ENCODE measurements around the gene PLXND1.
"Not testable (repeated sequence)": the region's sequence is repeated elsewhere in the genome, so short reads cannot be mapped to it uniquely, and the experiment has no call there.

Gene PLXND1

DNA sequence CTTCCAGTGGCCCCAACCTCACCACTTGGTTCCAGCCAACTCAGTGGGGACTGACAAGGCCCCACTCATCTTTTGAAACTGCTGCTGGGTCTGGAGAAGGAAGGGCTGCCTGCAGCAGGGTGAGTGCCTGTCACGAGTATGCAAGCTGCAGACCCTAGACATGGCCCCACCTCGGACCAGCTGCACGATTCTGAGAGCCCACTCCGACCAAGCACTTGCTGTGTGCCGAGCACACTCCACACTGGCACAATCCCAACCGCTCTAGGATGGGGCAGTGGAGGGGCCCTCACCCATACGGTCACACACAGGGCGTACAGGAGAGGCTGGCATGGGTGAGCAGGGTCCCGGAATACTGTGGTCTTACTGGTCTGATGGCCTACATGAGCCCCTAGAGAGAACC, 8.0 kb upstream of the PLXND1 start:
- no peaks in the 10 kb centered on the region for H3K9me3 Mint-ChIP-seq
- H3K4me1 Mint-ChIP-seq (ENCODE audit: low read depth in 2 of 2), result peaks cover 9 to 23% of the 10 kb centered on the region in 2 donors
- no peak for ATAC-seq (replicated peaks)
- H3K4me3 Mint-ChIP-seq, result no peak overlapping the region
- no peak for DNase-seq
- peaks cover 9% of the 10 kb centered on the region in 2 donors for H3K27me3 Mint-ChIP-seq
- no peaks in the 10 kb centered on the region for H3K36me3 Mint-ChIP-seq (ENCODE audit: insufficient read depth)
- H3K27ac Mint-ChIP-seq, result no peak overlapping the region

DNA sequence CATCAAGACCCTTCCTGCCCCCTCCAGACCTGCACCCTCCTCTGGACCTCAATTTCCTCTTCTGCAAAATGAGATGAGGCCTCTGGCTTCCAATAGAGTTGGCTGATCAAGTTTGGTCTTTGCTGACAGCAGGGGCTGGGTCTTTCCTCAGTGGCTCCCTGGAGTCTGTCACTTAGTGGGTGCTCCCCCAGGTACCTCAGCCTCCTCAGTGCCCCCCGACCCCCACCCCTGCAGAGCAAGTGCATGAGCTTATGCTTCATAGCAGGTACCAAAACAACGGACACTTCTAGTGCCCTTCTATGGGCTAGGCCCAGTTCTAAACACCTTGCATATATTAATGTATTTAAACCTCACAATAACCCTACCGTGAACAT, 6.9 kb upstream of the PLXND1 start:
- Mint-ChIP-seq H3K27ac (no peak overlapping the region), H3K36me3 (ENCODE audit: insufficient read depth) (no peaks in the 10 kb centered on the region), H3K9me3 (no peaks in the 10 kb centered on the region), H3K4me3 (no peak overlapping the region), H3K4me1 (ENCODE audit: low read depth in 2 of 2) (peaks cover 10 to 24% of the 10 kb centered on the region in 2 donors), H3K27me3 (peaks cover under 1 to 3% of the 10 kb centered on the region in 2 donors)
- DNase-seq (no peak), ATAC-seq (replicated peaks) (no peak)

DNA sequence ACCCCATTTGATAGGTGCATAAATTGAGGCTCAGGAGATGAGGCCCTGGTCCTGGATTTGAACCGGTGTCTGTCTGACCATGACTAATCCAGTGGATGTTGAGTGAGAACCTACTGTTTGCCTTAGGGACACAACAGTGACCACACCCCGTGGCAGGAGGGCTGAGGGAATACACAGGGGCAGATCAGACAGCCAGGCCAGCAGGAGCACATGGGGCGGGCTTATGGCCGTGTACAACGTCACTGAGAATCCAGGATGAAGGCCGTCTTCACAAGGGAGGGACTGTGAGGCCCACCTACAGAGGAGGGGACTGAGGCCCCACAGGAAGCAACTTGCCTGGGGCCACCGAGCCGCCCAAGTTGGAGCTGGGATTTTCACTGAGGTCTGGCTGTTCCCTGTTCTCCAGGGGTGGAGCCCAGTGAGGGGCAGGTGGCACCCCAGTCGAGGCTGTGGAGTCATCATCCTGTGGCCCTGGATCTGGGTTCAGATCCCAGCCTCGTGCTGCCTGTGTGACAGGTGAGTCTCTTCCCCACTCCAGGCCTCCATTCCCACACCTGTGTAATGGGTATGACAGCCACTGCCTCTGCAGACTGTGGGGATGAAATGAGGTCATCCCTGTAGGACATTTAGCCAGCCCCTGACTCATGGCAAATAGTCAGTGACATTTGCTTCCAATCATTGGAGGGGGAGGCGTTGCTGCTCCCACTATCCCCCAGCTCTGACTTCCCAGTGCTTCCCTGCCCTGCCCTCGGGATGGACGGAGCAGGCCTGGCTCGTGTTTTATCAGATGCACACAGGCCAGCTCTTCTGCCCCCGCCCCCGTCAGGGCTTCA, 6.3 kb upstream of the PLXND1 start:
- Mint-ChIP-seq H3K27ac (no peak overlapping the region), H3K9me3 (no peaks in the 10 kb centered on the region), H3K27me3 (no peaks in the 10 kb centered on the region), H3K36me3 (ENCODE audit: insufficient read depth) (no peaks in the 10 kb centered on the region), H3K4me1 (ENCODE audit: low read depth in 2 of 2) (peaks cover 8 to 26% of the 10 kb centered on the region in 2 donors), H3K4me3 (no peak overlapping the region)
- DNase-seq (no peak), ATAC-seq (replicated peaks) (no peak)

DNA sequence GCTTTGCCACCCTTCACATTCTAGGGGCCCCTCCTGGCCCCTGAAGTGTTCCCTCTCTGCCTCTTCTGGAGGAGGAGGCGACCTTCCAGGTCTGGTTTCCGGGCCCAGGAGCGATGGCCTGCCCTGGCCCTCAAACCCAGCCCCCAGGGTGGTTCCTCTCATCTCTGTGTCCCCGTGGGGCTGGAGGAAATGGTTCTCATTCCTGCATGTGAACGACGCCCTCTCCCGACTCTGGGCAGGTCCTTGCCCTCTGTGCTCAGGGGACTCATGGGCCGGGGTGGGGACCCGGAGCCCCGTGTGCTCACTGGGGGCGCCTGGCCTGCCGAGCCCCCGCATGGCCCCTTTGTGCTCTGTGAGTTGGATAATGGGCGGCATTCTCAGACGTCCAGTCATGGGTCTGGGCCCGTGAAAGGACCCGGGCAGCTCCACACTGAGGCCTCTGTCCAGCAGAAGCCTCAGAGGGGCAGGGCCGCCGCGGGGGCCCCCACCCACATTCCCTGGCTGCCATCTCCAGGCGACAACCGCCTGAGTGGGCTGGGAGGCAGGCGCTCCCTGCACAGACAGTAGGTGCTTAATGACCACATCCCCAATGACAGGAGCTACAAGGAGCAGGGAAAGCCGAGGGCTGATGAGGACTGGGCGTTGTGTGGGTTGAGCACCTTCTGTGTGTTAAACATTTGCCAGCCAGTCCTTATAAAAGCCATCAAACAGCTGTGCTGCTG, 5.5 kb upstream of the PLXND1 start:
- no peak for ATAC-seq (replicated peaks)
- H3K27ac Mint-ChIP-seq, result no peak overlapping the region
- H3K4me1 Mint-ChIP-seq (ENCODE audit: low read depth in 2 of 2), result peaks cover 12 to 30% of the 10 kb centered on the region in 2 donors
- DNase-seq, result no peak
- peaks cover 6% of the 10 kb centered on the region for H3K36me3 Mint-ChIP-seq (ENCODE audit: insufficient read depth)
- H3K9me3 Mint-ChIP-seq, result no peaks in the 10 kb centered on the region
- H3K4me3 Mint-ChIP-seq, result no peak overlapping the region
- no peaks in the 10 kb centered on the region for H3K27me3 Mint-ChIP-seq

DNA sequence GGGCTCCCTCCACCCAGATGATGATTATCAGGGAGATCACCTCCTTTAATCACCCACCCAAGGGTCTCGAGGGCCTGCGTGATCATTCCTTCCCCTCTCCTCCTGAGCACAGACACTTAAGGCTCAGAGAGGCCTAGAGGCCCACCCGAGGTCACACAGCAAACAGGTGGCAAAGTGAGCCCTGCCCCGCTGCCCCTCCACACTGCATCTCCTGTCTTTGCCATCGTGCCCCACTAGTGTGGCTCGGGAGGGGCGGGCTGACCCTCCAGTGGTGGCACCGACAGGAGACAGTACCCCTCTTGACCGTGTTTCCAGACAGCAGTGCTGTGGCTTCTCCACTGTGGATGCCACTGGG, 4.9 kb upstream of the PLXND1 start:
- DNase-seq (no peak), ATAC-seq (replicated peaks) (no peak)
- no peak overlapping the region for H3K27ac Mint-ChIP-seq
- no peaks in the 10 kb centered on the region for H3K9me3 Mint-ChIP-seq
- peaks cover 14 to 32% of the 10 kb centered on the region in 2 donors for H3K4me1 Mint-ChIP-seq (ENCODE audit: low read depth in 2 of 2)
- no peak overlapping the region for H3K4me3 Mint-ChIP-seq
- H3K27me3 Mint-ChIP-seq, result no peaks in the 10 kb centered on the region
- peaks cover 9% of the 10 kb centered on the region for H3K36me3 Mint-ChIP-seq (ENCODE audit: insufficient read depth)

DNA sequence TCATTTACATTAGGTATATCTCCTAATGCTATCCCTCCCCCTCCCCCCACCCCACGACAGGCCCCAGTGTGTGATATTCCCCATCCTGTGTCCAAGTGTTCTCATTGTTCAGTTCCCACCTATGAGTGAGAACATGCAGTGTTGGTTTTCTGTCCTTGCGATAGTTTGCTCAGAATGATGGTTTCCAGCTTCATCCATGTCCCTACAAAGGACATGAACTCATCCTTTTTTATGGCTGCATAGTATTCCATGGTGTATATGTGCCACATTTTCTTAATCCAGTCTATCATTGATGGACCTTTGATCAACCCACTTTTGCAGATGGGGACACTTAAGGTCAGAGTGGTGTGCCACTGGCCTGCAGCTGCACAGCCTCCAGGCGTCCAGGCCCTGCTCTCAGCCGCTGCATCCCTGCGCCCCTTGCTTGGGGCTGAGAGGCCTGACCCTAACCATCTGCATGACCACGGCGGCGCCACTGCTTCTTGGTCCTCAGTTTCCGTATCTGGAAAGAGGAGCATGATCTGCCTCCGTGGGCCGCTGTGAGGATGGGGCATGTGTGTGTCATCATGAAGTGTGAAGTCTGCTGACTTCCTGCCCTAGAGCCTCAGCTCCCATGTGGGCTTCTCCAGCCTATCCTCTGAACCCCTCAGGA, 4.4 kb upstream of the PLXND1 start:
- not testable (repeated sequence) for ATAC-seq (replicated peaks); H3K9me3 Mint-ChIP-seq

DNA sequence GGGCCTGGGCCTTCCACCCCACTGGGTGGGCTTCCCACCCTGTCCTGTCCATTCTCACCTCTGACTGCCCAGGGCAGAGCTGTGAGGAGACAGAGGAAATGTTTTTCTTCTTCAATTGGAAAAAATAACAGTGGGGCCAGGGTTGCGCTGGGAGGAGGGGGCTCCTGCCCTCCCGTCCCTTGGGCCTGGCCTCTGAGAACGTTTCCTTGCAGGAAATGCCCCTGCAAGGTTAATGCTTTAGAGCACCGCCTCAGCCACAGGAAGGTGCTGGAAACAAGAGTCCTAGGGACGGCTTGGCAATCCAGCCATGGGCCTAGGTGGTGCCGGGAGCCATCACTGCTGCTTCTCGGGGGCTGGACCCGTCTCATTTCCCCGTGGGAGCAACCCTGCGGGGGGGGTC, 3.8 kb upstream of the PLXND1 start:
- peaks cover 9% of the 10 kb centered on the region for H3K36me3 Mint-ChIP-seq (ENCODE audit: insufficient read depth)
- no peak overlapping the region for H3K4me3 Mint-ChIP-seq
- peaks cover 18 to 33% of the 10 kb centered on the region in 2 donors for H3K4me1 Mint-ChIP-seq (ENCODE audit: low read depth in 2 of 2)
- ATAC-seq (replicated peaks), result no peak
- no peaks in the 10 kb centered on the region for H3K9me3 Mint-ChIP-seq
- no peak for DNase-seq
- H3K27me3 Mint-ChIP-seq, result no peaks in the 10 kb centered on the region
- peak overlapping the region in 1 of 2 donors; percentile 46 for H3K27ac Mint-ChIP-seq

More for the DNA sequence above, 4.4 kb upstream of the PLXND1 start:
- H3K27me3 Mint-ChIP-seq; H3K27ac Mint-ChIP-seq; H3K4me3 Mint-ChIP-seq; DNase-seq; H3K36me3 Mint-ChIP-seq (ENCODE audit: insufficient read depth): not testable (repeated sequence)
- H3K4me1 Mint-ChIP-seq (ENCODE audit: low read depth in 2 of 2), result peaks cover 14 to 30% of the 10 kb centered on the region in 2 donors

DNA sequence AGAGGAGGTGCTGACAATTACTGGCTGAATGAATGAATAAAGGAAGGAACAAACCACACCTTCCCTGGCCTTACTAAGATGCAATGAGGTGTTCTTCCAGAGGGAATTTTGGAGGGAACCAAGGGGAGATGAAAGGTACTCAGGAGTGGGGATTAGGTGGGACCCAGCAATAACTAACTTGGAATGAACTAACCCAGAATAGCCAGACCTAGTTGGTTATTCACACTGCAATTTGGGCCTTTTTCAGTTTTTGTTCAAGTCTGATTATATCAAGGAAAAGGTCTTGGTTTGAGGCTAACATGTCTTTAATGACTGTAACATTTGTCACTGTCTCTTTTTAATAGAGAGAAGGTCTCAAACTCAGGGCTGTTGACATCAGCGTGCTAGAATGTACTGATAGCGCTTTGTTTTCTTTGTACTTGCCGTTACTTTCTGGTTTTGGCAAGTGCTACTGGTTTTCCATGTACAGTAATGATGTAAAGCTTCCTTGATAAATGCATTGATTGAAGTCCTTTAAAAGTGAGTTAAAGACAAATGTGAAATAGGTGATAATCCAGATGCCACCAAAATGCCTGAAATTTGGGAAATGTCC, 3.2 kb upstream of the PLXND1 start:
- Mint-ChIP-seq H3K27ac (peak overlapping the region; percentile 33 to 46), H3K9me3 (no peaks in the 10 kb centered on the region), H3K4me1 (ENCODE audit: low read depth in 2 of 2) (peaks cover 19 to 29% of the 10 kb centered on the region in 2 donors), H3K36me3 (ENCODE audit: insufficient read depth) (peaks cover 9% of the 10 kb centered on the region), H3K4me3 (no peak overlapping the region), H3K27me3 (no peaks in the 10 kb centered on the region)
- no peak for DNase-seq
- ATAC-seq (replicated peaks), result no peak

DNA sequence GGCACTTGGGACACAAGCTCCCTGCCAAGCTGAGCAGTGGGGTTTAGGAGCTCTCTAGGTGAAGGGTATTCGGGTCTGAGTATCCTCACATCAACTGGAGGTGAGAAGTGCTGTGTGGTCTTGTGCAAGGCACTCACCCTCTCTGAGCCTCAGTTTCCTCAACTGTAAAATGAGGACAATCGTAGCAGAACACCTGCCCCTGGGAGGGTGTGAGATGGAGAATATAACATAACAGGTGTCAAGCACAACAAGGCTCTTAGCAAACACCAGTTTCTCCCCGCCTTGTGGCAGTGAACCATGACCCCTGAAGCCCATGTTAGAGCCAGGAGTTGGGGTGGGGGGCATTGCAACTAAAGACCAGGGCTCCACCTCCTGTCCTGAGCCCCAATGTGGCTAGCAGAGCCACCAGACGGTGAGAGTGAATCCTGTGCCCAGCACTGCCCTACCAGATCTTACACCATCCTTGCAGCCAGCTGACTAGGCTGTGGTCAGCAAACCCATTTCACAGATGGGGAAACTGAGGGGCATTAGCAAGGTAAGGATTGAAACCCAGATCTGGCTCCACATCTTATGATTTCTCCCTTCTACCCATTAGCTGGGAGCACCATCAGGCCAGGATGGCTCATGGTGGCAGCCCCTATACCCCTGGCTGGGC, 2.6 kb upstream of the PLXND1 start:
- H3K36me3 Mint-ChIP-seq (ENCODE audit: insufficient read depth), result peaks cover 11% of the 10 kb centered on the region
- no peak for ATAC-seq (replicated peaks)
- peaks cover 25 to 36% of the 10 kb centered on the region in 2 donors for H3K4me1 Mint-ChIP-seq (ENCODE audit: low read depth in 2 of 2)
- peak overlapping the region in 1 of 2 donors; percentile 33 for H3K27ac Mint-ChIP-seq
- H3K4me3 Mint-ChIP-seq, result peak overlapping the region; percentile 32 to 95
- DNase-seq, result no peak
- no peaks in the 10 kb centered on the region for H3K27me3 Mint-ChIP-seq
- no peaks in the 10 kb centered on the region for H3K9me3 Mint-ChIP-seq

DNA sequence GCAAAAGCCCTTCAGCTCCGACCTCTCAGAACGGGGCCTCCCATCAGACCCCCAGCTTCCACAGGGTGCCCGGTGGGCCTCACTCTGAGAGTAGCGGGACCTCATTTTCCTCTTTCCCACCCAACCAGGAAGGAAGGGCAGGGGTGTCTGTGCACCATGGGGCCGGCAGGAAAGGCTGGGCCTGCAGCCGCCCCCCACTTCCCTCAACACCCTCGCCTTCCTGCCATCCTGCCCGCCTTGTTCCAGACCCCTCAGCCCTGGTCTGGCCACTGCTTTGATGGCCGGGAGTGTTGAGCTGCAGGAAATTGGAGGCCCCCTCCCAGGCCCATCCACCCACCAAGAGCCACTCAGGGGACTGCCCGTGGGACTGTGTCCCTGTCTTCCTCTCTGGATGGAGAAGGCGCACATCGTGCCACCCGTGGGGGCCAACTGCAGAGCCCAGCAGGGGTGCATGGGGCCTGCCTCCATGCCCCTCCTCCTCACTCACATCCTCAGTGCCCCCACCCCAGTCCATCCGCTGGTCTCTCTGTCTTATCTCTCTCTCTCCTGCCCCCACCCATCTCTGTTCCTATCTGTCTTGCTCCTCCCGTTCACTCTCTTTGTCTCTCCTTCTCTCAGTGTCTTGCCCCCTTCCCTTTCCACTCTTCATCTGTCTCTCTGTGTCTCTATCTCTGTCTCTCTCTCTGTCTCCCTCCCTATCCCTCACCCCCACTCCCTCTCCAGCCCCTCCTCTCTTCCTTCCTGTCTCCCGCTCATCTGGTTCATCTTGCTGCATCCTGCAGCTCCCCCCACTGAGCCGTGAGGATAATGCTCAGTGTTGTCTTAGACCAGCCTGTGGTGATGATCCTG, 1.8 kb upstream of the PLXND1 start:
- H3K36me3 Mint-ChIP-seq (ENCODE audit: insufficient read depth), result peaks cover 11% of the 10 kb centered on the region
- H3K27ac Mint-ChIP-seq, result peak overlapping the region in 1 of 2 donors; percentile 20
- DNase-seq (no peak), ATAC-seq (replicated peaks) (no peak)
- peaks cover 28 to 43% of the 10 kb centered on the region in 2 donors for H3K4me1 Mint-ChIP-seq (ENCODE audit: low read depth in 2 of 2)
- H3K27me3 Mint-ChIP-seq, result no peaks in the 10 kb centered on the region
- peak overlapping the region; percentile 85 to 95 for H3K4me3 Mint-ChIP-seq
- no peaks in the 10 kb centered on the region for H3K9me3 Mint-ChIP-seq

DNA sequence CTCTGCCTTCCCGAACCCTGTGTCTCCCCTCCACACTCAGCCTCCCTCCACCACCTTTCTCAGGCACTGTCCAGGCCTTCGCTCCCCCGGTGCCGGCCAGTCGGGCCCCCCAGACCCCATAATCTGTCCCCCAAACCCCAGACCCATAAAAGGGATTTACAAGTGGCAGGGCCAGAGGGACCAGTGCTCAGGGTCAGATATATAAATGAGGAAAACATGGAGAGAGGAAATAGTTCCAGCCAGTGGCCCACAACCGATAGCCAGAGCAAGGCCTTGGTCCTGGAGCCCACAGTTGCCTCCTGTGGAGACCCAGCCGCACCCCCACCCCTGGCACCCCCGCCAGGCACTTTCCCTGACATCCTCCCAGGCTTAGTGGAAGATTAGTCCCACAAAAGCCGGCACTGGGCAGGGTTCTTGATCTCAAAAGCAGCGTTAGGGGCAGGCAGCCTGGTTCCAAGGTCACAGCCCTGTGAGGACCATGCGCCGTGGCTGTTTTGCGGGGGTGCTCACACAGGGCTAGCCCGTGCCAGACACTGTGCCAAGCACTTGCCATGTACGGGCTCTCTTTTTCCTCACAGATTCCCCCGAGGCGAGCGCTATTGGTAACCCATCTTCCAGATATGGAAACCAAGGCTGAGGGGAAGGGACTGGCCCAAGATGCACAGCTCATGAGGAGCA, 1.1 kb upstream of the PLXND1 start:
- Mint-ChIP-seq H3K27me3 (no peaks in the 10 kb centered on the region), H3K4me1 (ENCODE audit: low read depth in 2 of 2) (peaks cover 30 to 50% of the 10 kb centered on the region in 2 donors), H3K9me3 (no peaks in the 10 kb centered on the region), H3K36me3 (ENCODE audit: insufficient read depth) (peaks cover 14% of the 10 kb centered on the region), H3K4me3 (peak overlapping the region; percentile 85 to 95), H3K27ac (peak overlapping the region; percentile 79 to 93)
- DNase-seq (no peak), ATAC-seq (replicated peaks) (no peak)
